HepG2 (cell line): ENCODE results near the gene SWSAP1. TPM values are rescaled to one million over a fixed set of nuclear protein-coding genes. Genes with fewer than 3 reads are reported as not detected.

Experiments used
- ATF7 ChIP-seq, 2 experiments: fragments of 450-650 bp in 1 of 2; sonication (generic) in 1 of 2; formaldehyde crosslinking in 1 of 2; IDR thresholded peaks; 2 replicates each; pipeline versions ENCODE4 v1.4.0 to v1.6.1; 2016 to 2020; ENCODE audit warnings: antibody characterized with exemption in 1 of 2, mild to moderate bottlenecking in 1 of 2, missing genetic modification reagents in 1 of 2
- CBX1 ChIP-seq: IDR thresholded peaks from one replicate; pipeline ENCODE4 v1.6.1; 2016; ENCODE audit warnings: antibody characterized with exemption, low read depth
- DNMT1 ChIP-seq: sonication (generic); formaldehyde crosslinking; IDR thresholded peaks from 2 replicates; pipeline ENCODE4 v1.5.1; 2020; ENCODE audit warnings: mild to moderate bottlenecking, missing genetic modification reagents
- PRPF4 ChIP-seq: fragments of 200-400 bp; formaldehyde crosslinking; IDR thresholded peaks from 2 replicates; pipeline ENCODE4 v1.6.1; 2016; ENCODE audit warnings: low read length, low read depth; ENCODE audit not compliant: poor library complexity, severe bottlenecking
- SOX13 ChIP-seq, 3 experiments: fragments of 450-650 bp in 1 of 3; sonication (generic) in 1 of 3; formaldehyde crosslinking in 1 of 3; IDR thresholded peaks in 2 of 3; conservative IDR thresholded peaks in 1 of 3; 2 replicates each; pipeline versions ENCODE4 v1.5.0 to v1.6.1; 2016 to 2020; ENCODE audit warnings: antibody characterized with exemption in 1 of 3, mild to moderate bottlenecking in 1 of 3, missing compliant biosample characterization in 1 of 3, missing genetic modification reagents in 1 of 3, moderate library complexity in 1 of 3
- ZFX ChIP-seq: sonication (generic); formaldehyde crosslinking; IDR thresholded peaks from 2 replicates; pipeline ENCODE4 v1.4.0; 2020; ENCODE audit warnings: mild to moderate bottlenecking, low read depth, missing genetic modification reagents, moderate library complexity
- ZKSCAN5 ChIP-seq: sonication (generic); formaldehyde crosslinking; IDR thresholded peaks from 2 replicates; pipeline ENCODE4 v1.5.1; 2020; ENCODE audit warnings: mild to moderate bottlenecking, missing genetic modification reagents
- ZNF235 ChIP-seq: sonication (generic); formaldehyde crosslinking; IDR thresholded peaks from 2 replicates; pipeline ENCODE4 v1.8.1; 2023; ENCODE audit warnings: mild to moderate bottlenecking, missing genetic modification reagents, borderline replicate concordance
- ZNF674 ChIP-seq: sonication (generic); formaldehyde crosslinking; IDR thresholded peaks from 2 replicates; pipeline ENCODE4 v1.5.0; 2020; ENCODE audit warnings: low read depth, mild to moderate bottlenecking, missing genetic modification reagents
- ZNF768 ChIP-seq: sonication (generic); formaldehyde crosslinking; IDR thresholded peaks from 2 replicates; pipeline ENCODE4 v1.4.0; 2020; ENCODE audit warnings: missing genetic modification reagents
- polyA plus RNA-seq, 8 experiments: library from polyadenylated mRNA; depleted of rRNA in 3 of 8; stranded (reverse) in 7 of 8; unstranded in 1 of 8; fragments of >200 nt; fragmentation: Illumina TruSeq in 4 of 8; extraction: Trizol in 4 of 8; gene quantifications; 2 replicates each; pipeline versions ENCODE4 v1.2.1 to v1.2.3, GENCODE V29; 2011 to 2016; ENCODE audit warnings: low read depth in 4 of 8, missing spikeins in 1 of 8, mixed read lengths in 1 of 8; ENCODE audit not compliant: insufficient read depth in 1 of 8
- total RNA-seq, 5 experiments: library from RNA; depleted of rRNA; stranded (reverse); fragments of >200 nt; fragmentation: Illumina TruSeq; extraction: Trizol; gene quantifications; 2 replicates each; pipeline ENCODE4 v1.2.3, GENCODE V29; 2016; ENCODE audit warnings: low read depth in 1 of 5
- TF ChIP-seq, protein P1 (sequence below): sonication (generic); formaldehyde crosslinking; IDR thresholded peaks from 2 replicates; pipeline ENCODE4 v1.4.0; 2020; ENCODE audit warnings: missing genetic modification reagents
- TF ChIP-seq, protein P2 (sequence below): sonication (generic); formaldehyde crosslinking; IDR thresholded peaks from 2 replicates; pipeline ENCODE4 v1.5.0; 2020; ENCODE audit warnings: missing genetic modification reagents
- TF ChIP-seq, protein P3 (sequence below): IDR thresholded peaks from 2 replicates; pipeline ENCODE4 v1.6.1; 2016; ENCODE audit warnings: low read depth
- TF ChIP-seq, protein P4 (sequence below): sonication (generic); formaldehyde crosslinking; IDR thresholded peaks from 2 replicates; pipeline ENCODE4 v1.5.1; 2020; ENCODE audit warnings: mild to moderate bottlenecking, missing genetic modification reagents, moderate library complexity
- TF ChIP-seq, protein P5 (sequence below): sonication (generic); formaldehyde crosslinking; IDR thresholded peaks from 2 replicates; pipeline ENCODE4 v1.5.1; 2020; ENCODE audit warnings: missing genetic modification reagents, mild to moderate bottlenecking, borderline replicate concordance

The SWSAP1 gene
- total and polyA plus RNA-seq, 2 of the 13 experiments (the other 11 are each of a cell fraction or from before 2014, with no cell fraction given): 2.7 to 3.3 TPM

DNA sequence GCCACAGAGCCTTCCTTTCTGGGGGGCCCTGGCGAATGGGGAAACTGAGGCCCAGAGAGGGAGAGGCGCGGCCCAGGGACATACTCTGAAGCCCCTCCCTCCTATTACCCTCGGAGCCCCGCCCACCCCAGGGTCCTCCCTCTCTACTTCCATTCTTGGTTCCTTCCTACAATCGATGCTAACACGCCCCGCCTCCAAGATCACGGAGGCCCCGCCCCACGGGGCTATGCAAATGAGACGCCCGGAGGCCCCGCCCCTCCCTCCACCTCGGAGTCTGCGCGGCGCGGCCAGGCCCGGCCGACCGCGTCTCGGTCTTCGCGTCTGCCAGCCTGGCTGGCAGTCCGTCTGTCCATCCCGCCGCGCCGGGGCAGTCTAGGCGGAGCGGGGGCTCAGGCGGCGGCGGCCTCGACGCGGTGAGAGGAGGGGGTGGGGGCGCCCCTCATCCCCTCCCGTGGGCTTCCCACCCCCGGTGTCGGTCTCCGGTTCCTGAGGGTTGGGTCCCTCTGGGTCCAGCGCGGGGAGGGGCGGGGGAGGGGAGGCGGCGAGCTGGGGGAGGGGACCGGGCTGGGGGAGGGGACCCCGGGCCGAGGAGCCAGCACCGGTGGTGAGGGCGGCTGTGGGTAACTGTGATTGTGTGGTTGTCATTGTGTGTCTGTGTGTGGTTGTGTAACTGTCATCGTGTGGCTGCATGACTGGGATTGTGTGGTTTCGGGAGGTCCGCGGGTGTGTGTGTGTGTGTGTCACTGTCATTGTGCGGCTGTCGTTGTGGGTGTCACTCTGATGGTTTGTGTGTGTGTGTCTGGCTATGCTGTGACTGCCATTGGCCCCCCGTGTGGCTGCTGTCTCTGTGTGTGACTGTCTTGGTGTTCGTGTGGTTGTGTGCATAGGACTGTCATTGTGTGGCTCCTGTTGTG lies 19.0 kb upstream of the SWSAP1 start, which contains the start of gene PLPPR2 (continued):
- TF ChIP-seq, protein P1, sequence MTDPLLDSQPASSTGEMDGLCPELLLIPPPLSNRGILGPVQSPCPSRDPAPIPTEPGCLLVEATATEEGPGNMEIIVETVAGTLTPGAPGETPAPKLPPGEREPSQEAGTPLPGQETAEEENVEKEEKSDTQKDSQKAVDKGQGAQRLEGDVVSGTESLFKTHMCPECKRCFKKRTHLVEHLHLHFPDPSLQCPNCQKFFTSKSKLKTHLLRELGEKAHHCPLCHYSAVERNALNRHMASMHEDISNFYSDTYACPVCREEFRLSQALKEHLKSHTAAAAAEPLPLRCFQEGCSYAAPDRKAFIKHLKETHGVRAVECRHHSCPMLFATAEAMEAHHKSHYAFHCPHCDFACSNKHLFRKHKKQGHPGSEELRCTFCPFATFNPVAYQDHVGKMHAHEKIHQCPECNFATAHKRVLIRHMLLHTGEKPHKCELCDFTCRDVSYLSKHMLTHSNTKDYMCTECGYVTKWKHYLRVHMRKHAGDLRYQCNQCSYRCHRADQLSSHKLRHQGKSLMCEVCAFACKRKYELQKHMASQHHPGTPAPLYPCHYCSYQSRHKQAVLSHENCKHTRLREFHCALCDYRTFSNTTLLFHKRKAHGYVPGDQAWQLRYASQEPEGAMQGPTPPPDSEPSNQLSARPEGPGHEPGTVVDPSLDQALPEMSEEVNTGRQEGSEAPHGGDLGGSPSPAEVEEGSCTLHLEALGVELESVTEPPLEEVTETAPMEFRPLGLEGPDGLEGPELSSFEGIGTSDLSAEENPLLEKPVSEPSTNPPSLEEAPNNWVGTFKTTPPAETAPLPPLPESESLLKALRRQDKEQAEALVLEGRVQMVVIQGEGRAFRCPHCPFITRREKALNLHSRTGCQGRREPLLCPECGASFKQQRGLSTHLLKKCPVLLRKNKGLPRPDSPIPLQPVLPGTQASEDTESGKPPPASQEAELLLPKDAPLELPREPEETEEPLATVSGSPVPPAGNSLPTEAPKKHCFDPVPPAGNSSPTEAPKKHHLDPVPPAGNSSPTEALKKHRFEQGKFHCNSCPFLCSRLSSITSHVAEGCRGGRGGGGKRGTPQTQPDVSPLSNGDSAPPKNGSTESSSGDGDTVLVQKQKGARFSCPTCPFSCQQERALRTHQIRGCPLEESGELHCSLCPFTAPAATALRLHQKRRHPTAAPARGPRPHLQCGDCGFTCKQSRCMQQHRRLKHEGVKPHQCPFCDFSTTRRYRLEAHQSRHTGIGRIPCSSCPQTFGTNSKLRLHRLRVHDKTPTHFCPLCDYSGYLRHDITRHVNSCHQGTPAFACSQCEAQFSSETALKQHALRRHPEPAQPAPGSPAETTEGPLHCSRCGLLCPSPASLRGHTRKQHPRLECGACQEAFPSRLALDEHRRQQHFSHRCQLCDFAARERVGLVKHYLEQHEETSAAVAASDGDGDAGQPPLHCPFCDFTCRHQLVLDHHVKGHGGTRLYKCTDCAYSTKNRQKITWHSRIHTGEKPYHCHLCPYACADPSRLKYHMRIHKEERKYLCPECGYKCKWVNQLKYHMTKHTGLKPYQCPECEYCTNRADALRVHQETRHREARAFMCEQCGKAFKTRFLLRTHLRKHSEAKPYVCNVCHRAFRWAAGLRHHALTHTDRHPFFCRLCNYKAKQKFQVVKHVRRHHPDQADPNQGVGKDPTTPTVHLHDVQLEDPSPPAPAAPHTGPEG (CRISPR knock-in tag): no peak
- TF ChIP-seq PRPF4 (no peak), DNMT1 (CRISPR knock-in tag) (no peak), SOX13 (IDR thresholded peaks at IDR 0.05) (no peak), SOX13 (CRISPR knock-in tag; conservative IDR thresholded peaks at IDR 0.05 in 1 of 2, IDR thresholded peaks at IDR 0.05 in 1 of 2) (no peak), ZNF674 (CRISPR knock-in tag) (no peak), ZFX (CRISPR knock-in tag) (peak; percentile 59), ZNF768 (CRISPR knock-in tag) (no peak), ATF7 (IDR thresholded peaks at IDR 0.05) (no peak), ATF7 (CRISPR knock-in tag; IDR thresholded peaks at IDR 0.05) (no peak), CBX1 (no peak), ZNF235 (no peak), ZKSCAN5 (CRISPR knock-in tag) (no peak)
- TF ChIP-seq, protein P2, sequence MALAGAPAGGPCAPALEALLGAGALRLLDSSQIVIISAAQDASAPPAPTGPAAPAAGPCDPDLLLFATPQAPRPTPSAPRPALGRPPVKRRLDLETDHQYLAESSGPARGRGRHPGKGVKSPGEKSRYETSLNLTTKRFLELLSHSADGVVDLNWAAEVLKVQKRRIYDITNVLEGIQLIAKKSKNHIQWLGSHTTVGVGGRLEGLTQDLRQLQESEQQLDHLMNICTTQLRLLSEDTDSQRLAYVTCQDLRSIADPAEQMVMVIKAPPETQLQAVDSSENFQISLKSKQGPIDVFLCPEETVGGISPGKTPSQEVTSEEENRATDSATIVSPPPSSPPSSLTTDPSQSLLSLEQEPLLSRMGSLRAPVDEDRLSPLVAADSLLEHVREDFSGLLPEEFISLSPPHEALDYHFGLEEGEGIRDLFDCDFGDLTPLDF (CRISPR knock-in tag): no peak
- TF ChIP-seq, protein P3, sequence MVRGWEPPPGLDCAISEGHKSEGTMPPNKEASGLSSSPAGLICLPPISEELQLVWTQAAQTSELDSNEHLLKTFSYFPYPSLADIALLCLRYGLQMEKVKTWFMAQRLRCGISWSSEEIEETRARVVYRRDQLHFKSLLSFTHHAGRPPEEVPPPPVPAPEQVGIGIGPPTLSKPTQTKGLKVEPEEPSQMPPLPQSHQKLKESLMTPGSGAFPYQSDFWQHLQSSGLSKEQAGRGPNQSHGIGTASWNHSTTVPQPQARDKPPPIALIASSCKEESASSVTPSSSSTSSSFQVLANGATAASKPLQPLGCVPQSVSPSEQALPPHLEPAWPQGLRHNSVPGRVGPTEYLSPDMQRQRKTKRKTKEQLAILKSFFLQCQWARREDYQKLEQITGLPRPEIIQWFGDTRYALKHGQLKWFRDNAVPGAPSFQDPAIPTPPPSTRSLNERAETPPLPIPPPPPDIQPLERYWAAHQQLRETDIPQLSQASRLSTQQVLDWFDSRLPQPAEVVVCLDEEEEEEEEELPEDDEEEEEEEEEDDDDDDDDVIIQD (CRISPR knock-in tag): no peak
- TF ChIP-seq, protein P4, sequence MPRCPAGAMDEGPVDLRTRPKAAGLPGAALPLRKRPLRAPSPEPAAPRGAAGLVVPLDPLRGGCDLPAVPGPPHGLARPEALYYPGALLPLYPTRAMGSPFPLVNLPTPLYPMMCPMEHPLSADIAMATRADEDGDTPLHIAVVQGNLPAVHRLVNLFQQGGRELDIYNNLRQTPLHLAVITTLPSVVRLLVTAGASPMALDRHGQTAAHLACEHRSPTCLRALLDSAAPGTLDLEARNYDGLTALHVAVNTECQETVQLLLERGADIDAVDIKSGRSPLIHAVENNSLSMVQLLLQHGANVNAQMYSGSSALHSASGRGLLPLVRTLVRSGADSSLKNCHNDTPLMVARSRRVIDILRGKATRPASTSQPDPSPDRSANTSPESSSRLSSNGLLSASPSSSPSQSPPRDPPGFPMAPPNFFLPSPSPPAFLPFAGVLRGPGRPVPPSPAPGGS (CRISPR knock-in tag): no peak
- TF ChIP-seq, protein P5, sequence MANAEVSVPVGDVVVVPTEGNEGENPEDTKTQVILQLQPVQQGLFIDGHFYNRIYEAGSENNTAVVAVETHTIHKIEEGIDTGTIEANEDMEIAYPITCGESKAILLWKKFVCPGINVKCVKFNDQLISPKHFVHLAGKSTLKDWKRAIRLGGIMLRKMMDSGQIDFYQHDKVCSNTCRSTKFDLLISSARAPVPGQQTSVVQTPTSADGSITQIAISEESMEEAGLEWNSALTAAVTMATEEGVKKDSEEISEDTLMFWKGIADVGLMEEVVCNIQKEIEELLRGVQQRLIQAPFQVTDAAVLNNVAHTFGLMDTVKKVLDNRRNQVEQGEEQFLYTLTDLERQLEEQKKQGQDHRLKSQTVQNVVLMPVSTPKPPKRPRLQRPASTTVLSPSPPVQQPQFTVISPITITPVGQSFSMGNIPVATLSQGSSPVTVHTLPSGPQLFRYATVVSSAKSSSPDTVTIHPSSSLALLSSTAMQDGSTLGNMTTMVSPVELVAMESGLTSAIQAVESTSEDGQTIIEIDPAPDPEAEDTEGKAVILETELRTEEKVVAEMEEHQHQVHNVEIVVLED (CRISPR knock-in tag): no peak
